H1 (cell line): Measurements from ENCODE around the gene USP49. TPM values are rescaled to one million over a fixed set of nuclear protein-coding genes. Genes with fewer than 3 reads are reported as not detected.

Experiments
- POU5F1 ChIP-seq: IDR thresholded peaks from 2 replicates; pipeline ENCODE4 v1.6.1; 2011; ENCODE audit warnings: low read depth, mild to moderate bottlenecking, low read length, moderate library complexity
- TAF1 ChIP-seq: IDR thresholded peaks from 2 replicates; pipeline ENCODE4 v1.6.1; 2011; ENCODE audit warnings: mild to moderate bottlenecking, low read depth, low read length
- USF2 ChIP-seq: IDR thresholded peaks from 2 replicates; pipeline ENCODE4 v1.6.1; 2011; ENCODE audit warnings: low read length, improper control_type of control experiment
- polyA plus RNA-seq, 7 experiments: library from polyadenylated mRNA; depleted of rRNA in 3 of 7; stranded (reverse) in 5 of 7; unstranded in 2 of 7; fragments of >200 nt in 5 of 7; fragments of 200-250 nt in 2 of 7; gene quantifications; 1 replicate in 5 of 7; 2 replicates in 1 of 7; 4 replicates in 1 of 7; pipeline versions ENCODE4 v1.2.1 to v1.2.3, GENCODE V29; 2011 to 2013; ENCODE audit warnings: missing spikeins in 2 of 7, mixed read lengths in 2 of 7
- total RNA-seq: library from RNA; stranded (reverse); fragmentation: NEBNext Ultra II Directional; extraction: Animal tissue kit (Norgen Biotek cat#: 25700); gene quantifications from 2 replicates; pipeline ENCODE4 v1.2.1, GENCODE V29; 2021

The USP49 gene
- total and polyA plus RNA-seq, 2 of the 8 experiments (the other 6 are each of a cell fraction or from before 2014, with no cell fraction given): 6.9 to 24.4 TPM

- no peak for TF ChIP-seq USF2
- no peak for TF ChIP-seq POU5F1
- no peak for TF ChIP-seq TAF1
Measured at GRCh38 chr6:41750374-41750773, 144.8 kb downstream of the USP49 start (continued).
